ENCODE measurements around the gene ACTL10.
"Not testable (repeated sequence)": the region's sequence is repeated elsewhere in the genome, so short reads cannot be mapped to it uniquely, and the experiment has no call there.

The ACTL10 gene

DNA sequence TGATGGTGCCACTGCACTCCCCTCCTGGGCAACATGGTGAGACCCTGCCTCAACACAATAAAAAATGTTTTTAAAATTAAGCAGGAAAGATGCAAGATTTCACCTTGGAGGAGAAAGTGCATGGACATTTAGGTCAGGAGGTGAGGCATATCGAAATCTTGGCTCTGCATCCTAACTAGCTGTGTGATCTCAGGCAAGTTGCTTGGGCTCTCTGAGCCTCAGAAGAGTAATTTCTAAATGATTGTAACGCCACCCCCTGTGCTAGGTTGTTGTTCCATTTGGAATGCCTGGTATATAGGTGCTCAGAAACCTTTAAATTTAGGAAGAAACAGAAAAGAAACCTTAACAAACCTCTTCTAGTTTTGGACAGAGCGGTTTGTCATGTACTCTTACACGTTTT, 40.6 kb upstream of the ACTL10 start:
- TF ChIP-seq CTCF (IDR thresholded peaks at IDR 0.05): no peak
- no peak overlapping the region for H3K27ac ChIP-seq
- H2AFZ ChIP-seq: no peak overlapping the region
- no peaks in the 10 kb centered on the region for H3K4me1 ChIP-seq
- H3K4me3 ChIP-seq (ENCODE audit: low read depth, low read length): no peak overlapping the region
- H3K27me3 ChIP-seq (ENCODE audit: control insufficient read depth, insufficient read depth, low read length): no peaks in the 10 kb centered on the region
- no peaks in the 10 kb centered on the region for H3K9me3 ChIP-seq (ENCODE audit: control insufficient read depth, low read length)
- H3K36me3 ChIP-seq (ENCODE audit: control insufficient read depth, insufficient read depth, low read length): no peaks in the 10 kb centered on the region
- H3K79me2 ChIP-seq: peaks cover 2% of the 10 kb centered on the region
- no peak overlapping the region for H3K4me2 ChIP-seq (ENCODE audit: low read length)
- H3K9ac ChIP-seq: no peak overlapping the region

DNA sequence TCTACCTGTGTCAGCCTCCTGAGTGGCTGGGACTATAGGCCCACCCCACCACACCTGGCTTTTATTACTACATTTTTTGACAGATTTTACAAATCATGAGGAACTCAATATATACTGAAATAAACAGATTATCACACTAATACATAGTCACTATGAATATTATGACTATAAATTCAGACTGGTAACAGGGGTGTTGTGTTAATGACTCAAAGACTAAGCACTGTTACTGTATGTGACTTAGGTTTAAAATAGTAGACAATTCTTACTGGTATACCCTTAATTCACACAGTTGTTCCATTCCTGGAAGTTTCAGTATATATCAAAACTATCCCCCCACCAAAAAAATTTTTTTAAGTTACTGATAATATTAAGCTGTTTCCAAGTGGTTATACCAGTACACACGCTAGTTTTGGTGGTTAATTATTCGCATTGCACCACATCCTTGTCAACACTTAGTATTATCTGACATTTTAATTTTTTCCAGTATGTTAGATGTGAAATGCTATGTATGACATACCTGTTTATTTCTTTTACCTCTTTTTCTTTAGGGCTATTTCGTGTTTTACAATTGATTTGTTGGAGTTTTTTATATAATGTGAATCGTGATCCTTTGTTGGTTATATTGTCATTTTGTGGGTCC, 39.0 kb upstream of the ACTL10 start:
- Histone ChIP-seq H3K9me3 (ENCODE audit: control insufficient read depth, low read length) (no peaks in the 10 kb centered on the region), H3K9ac (no peak overlapping the region), H3K79me2 (peaks cover 2% of the 10 kb centered on the region), H3K27ac (no peak overlapping the region), H3K4me2 (ENCODE audit: low read length) (no peak overlapping the region), H3K4me3 (ENCODE audit: low read depth, low read length) (no peak overlapping the region), H3K4me1 (no peaks in the 10 kb centered on the region), H3K27me3 (ENCODE audit: control insufficient read depth, insufficient read depth, low read length) (no peaks in the 10 kb centered on the region), H2AFZ (no peak overlapping the region), H3K36me3 (ENCODE audit: control insufficient read depth, insufficient read depth, low read length) (no peaks in the 10 kb centered on the region)
- TF ChIP-seq CTCF (IDR thresholded peaks at IDR 0.05): no peak

GRCh38 chr20:33629533-33629932, 37.2 kb upstream of the ACTL10 start:
- TF ChIP-seq CTCF (IDR thresholded peaks at IDR 0.05): no peak
- H3K36me3 ChIP-seq (ENCODE audit: control insufficient read depth, insufficient read depth, low read length): no peaks in the 10 kb centered on the region

DNA sequence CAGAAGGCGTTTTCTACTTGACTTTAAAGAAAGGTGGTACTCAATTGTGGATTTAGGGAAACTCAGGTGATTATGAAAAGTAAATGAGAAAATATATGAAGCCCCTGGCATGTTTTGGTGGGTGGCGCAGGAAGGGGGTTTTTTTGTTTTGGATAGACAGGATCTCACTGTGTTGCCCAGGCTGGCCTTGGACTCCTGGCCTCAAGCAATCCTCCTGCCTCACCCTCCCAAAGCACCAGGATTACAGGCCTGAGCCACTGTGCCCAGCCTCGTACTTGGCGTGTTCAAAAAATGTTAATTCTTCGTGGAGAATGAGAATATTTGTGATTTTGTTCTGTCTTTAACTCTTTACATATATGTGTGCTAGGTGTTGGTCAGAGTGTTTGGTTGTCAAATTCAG, 36.8 kb upstream of the ACTL10 start:
- H3K79me2 ChIP-seq: peaks cover 2% of the 10 kb centered on the region
- no peaks in the 10 kb centered on the region for H3K4me1 ChIP-seq
- no peak overlapping the region for H2AFZ ChIP-seq
- H3K9ac ChIP-seq: no peak overlapping the region
- no peak overlapping the region for H3K4me3 ChIP-seq (ENCODE audit: low read depth, low read length)
- H3K27me3 ChIP-seq (ENCODE audit: control insufficient read depth, insufficient read depth, low read length): no peaks in the 10 kb centered on the region
- H3K4me2 ChIP-seq (ENCODE audit: low read length): no peak overlapping the region
- no peak for TF ChIP-seq CTCF (IDR thresholded peaks at IDR 0.05)
- H3K36me3 ChIP-seq (ENCODE audit: control insufficient read depth, insufficient read depth, low read length): no peaks in the 10 kb centered on the region
- no peaks in the 10 kb centered on the region for H3K9me3 ChIP-seq (ENCODE audit: control insufficient read depth, low read length)
- no peak overlapping the region for H3K27ac ChIP-seq

More at GRCh38 chr20:33629533-33629932, 37.2 kb upstream of the ACTL10 start:
- H3K4me2 ChIP-seq (ENCODE audit: low read length): no peak overlapping the region
- no peaks in the 10 kb centered on the region for H3K27me3 ChIP-seq (ENCODE audit: control insufficient read depth, insufficient read depth, low read length)
- no peak overlapping the region for H3K27ac ChIP-seq
- H3K4me3 ChIP-seq (ENCODE audit: low read depth, low read length): no peak overlapping the region
- no peak overlapping the region for H2AFZ ChIP-seq
- H3K9ac ChIP-seq: no peak overlapping the region
- no peaks in the 10 kb centered on the region for H3K9me3 ChIP-seq (ENCODE audit: control insufficient read depth, low read length)
- peaks cover 2% of the 10 kb centered on the region for H3K79me2 ChIP-seq
- H3K4me1 ChIP-seq: no peaks in the 10 kb centered on the region

GRCh38 chr20:33630507-33630906, 36.2 kb upstream of the ACTL10 start:
- Histone ChIP-seq H3K36me3 (ENCODE audit: control insufficient read depth, insufficient read depth, low read length) (no peaks in the 10 kb centered on the region), H3K4me1 (no peaks in the 10 kb centered on the region), H3K4me2 (ENCODE audit: low read length) (no peak overlapping the region), H3K79me2 (peaks cover 2% of the 10 kb centered on the region), H3K27me3 (ENCODE audit: control insufficient read depth, insufficient read depth, low read length) (no peaks in the 10 kb centered on the region), H3K9ac (no peak overlapping the region), H3K4me3 (ENCODE audit: low read depth, low read length) (no peak overlapping the region), H3K27ac (no peak overlapping the region), H2AFZ (no peak overlapping the region), H3K9me3 (ENCODE audit: control insufficient read depth, low read length) (no peaks in the 10 kb centered on the region)
- no peak for TF ChIP-seq CTCF (IDR thresholded peaks at IDR 0.05)

GRCh38 chr20:33631910-33632309, 34.8 kb upstream of the ACTL10 start:
- not testable (repeated sequence) for H3K79me2 ChIP-seq; H3K36me3 ChIP-seq (ENCODE audit: control insufficient read depth, insufficient read depth, low read length); H3K4me1 ChIP-seq; H3K4me2 ChIP-seq (ENCODE audit: low read length); H3K27ac ChIP-seq; H2AFZ ChIP-seq; H3K27me3 ChIP-seq (ENCODE audit: control insufficient read depth, insufficient read depth, low read length); H3K4me3 ChIP-seq (ENCODE audit: low read depth, low read length); H3K9me3 ChIP-seq (ENCODE audit: control insufficient read depth, low read length); H3K9ac ChIP-seq
